ENCODE data around the gene SMIM3. TPM values are rescaled to one million over a fixed set of nuclear protein-coding genes. Genes with fewer than 3 reads are reported as not detected.

SMIM3 gene
- total RNA-seq, 1 experiment from 2014 or later, result 55.2 TPM

- Histone ChIP-seq H3K27me3 (ENCODE audit: control insufficient read depth, insufficient read depth, low read length) (no peaks in the 10 kb centered on the region), H3K4me3 (ENCODE audit: low read depth in 2 of 2, low read length in 2 of 2) (peak overlapping the region; percentile 87 to 88), H3K4me1 (ENCODE audit: control insufficient read depth, insufficient read depth, low read length) (peaks cover 60% of the 10 kb centered on the region), H3K9me3 (ENCODE audit: control insufficient read depth, insufficient read depth, low read depth, low read length) (no peaks in the 10 kb centered on the region), H3K36me3 (ENCODE audit: control insufficient read depth, insufficient read depth, low read length) (peaks cover 2% of the 10 kb centered on the region; the same call in 1 of the 2 replicates), H3K27ac (ENCODE audit: low read length) (peak overlapping the region; percentile 86)
- intact Hi-C loops (cut with micrococcal nuclease; ENCODE audit: unreplicated experiment) (no loop called here), in situ Hi-C loops (cut with HindIII; ENCODE audit: low pct_unique_long_range_greater_than_20kb, low sequenced_read_pairs) (no loop called here)
- DNase-seq (ENCODE audit: low read depth, low spot score), result no peak
- ATAC-seq, result no peak
- BruUV-seq (replicated peaks), result TSS peak; percentile 44
- no peak for TF ChIP-seq TCF7L2 (IDR thresholded peaks at IDR 0.05; ENCODE audit: low read depth, low read length)
- TF ChIP-seq POLR2AphosphoS5 (IDR thresholded peaks at IDR 0.05; ENCODE audit: low read depth, low read length), result no peak
- no peak for TF ChIP-seq CTCF (IDR thresholded peaks at IDR 0.05)
- TF ChIP-seq REST (IDR thresholded peaks at IDR 0.05; ENCODE audit: insufficient read depth in 1 of 2, low read depth in 2 of 2, low read length in 1 of 2), result no peak
- no peak for TF ChIP-seq SIN3A (IDR thresholded peaks at IDR 0.05; ENCODE audit: borderline replicate concordance, insufficient read depth, low read depth, low read length)
- ChIA-PET POLR2A (interaction anchor here (0.9 kb wide), 1 partner anchor 158 kb away, joined by 3 read pairs; no protein-coding TSS in a partner anchor), CTCF (interaction anchor here (0.9 kb wide), 1 partner anchor 20 kb away, joined by 5 read pairs; no protein-coding TSS in a partner anchor)
Observed at GRCh38 chr5:150780816-150781221, 2.3 kb downstream of the SMIM3 start.

- no peaks in the 10 kb centered on the region for H3K27me3 ChIP-seq (ENCODE audit: control insufficient read depth, insufficient read depth, low read length)
- peak overlapping the region; percentile 41 to 87 for H3K4me3 ChIP-seq (ENCODE audit: low read depth in 2 of 2, low read length in 2 of 2)
- DNase-seq (ENCODE audit: low read depth, low spot score), result no peak
- peak overlapping the region; percentile 86 for H3K27ac ChIP-seq (ENCODE audit: low read length)
- CTCF ChIA-PET, result no interaction called here
- H3K9me3 ChIP-seq (ENCODE audit: control insufficient read depth, insufficient read depth, low read depth, low read length), result no peaks in the 10 kb centered on the region
- BruUV-seq (replicated peaks), result no TSS peak
- peaks cover 63% of the 10 kb centered on the region for H3K4me1 ChIP-seq (ENCODE audit: control insufficient read depth, insufficient read depth, low read length)
- ATAC-seq, result peak; percentile 47
- POLR2A ChIA-PET, result interaction anchor here (0.7 to 0.9 kb wide), 2 partner anchors 55 to 159 kb away, joined by 3 read pairs; no protein-coding TSS in a partner anchor
- TF ChIP-seq CTCF (IDR thresholded peaks at IDR 0.05) (no peak), POLR2AphosphoS5 (IDR thresholded peaks at IDR 0.05; ENCODE audit: low read depth, low read length) (no peak; the same call in 1 of the 2 replicates), SIN3A (IDR thresholded peaks at IDR 0.05; ENCODE audit: borderline replicate concordance, insufficient read depth, low read depth, low read length) (no peak), TCF7L2 (IDR thresholded peaks at IDR 0.05; ENCODE audit: low read depth, low read length) (0 out of 2 replicates have a peak, but pooled peaks have one; percentile 59)
- in situ Hi-C loops (cut with HindIII; ENCODE audit: low pct_unique_long_range_greater_than_20kb, low sequenced_read_pairs) (no loop called here), intact Hi-C loops (cut with micrococcal nuclease; ENCODE audit: unreplicated experiment) (no loop called here)
- peaks cover 2% of the 10 kb centered on the region; the same call in 1 of the 2 replicates for H3K36me3 ChIP-seq (ENCODE audit: control insufficient read depth, insufficient read depth, low read length)
Observed at GRCh38 chr5:150781706-150782614, 3.4 kb downstream of the SMIM3 start.

Measured in Panc1 (cell line).